Measurements from ENCODE around the gene RNF223. TPM values are rescaled to one million over a fixed set of nuclear protein-coding genes. Genes with fewer than 3 reads are reported as not detected.
A peak's percentile ranks its signal among the peaks of the same experiment; 100 is the strongest.

RNF223 gene
- total RNA-seq, 1 experiment from 2014 or later, result 5.0 TPM

GRCh38 chr1:1039145-1039910 lies 34.8 kb downstream of the RNF223 start:
- BruUV-seq (replicated peaks), result no TSS peak
- DNase-seq, result no peak
- H3K4me3 Mint-ChIP-seq (ENCODE audit: low read depth, unreplicated experiment), result no peak overlapping the region
- no peaks in the 10 kb centered on the region for H3K4me1 Mint-ChIP-seq (ENCODE audit: low read depth, unreplicated experiment)
- intact Hi-C loops (cut with micrococcal nuclease; ENCODE audit: unreplicated experiment), result no loop called here
- no peaks in the 10 kb centered on the region for H3K9me3 Mint-ChIP-seq (ENCODE audit: low read depth, unreplicated experiment)
- CTCF ChIA-PET, result no interaction called here
- H3K27me3 Mint-ChIP-seq (ENCODE audit: unreplicated experiment), result no peaks in the 10 kb centered on the region
- H3K36me3 Mint-ChIP-seq (ENCODE audit: insufficient read depth, unreplicated experiment), result peaks cover 59% of the 10 kb centered on the region
- peak overlapping the region; percentile 74 for H3K27ac Mint-ChIP-seq (ENCODE audit: unreplicated experiment)
- TF ChIP-seq CTCF (IDR thresholded peaks at IDR 0.05; ENCODE audit: unreplicated experiment), result no peak

- CTCF ChIA-PET, result no interaction called here
- Mint-ChIP-seq H3K27ac (ENCODE audit: unreplicated experiment) (no peak overlapping the region), H3K27me3 (ENCODE audit: unreplicated experiment) (no peaks in the 10 kb centered on the region), H3K9me3 (ENCODE audit: low read depth, unreplicated experiment) (no peaks in the 10 kb centered on the region), H3K4me3 (ENCODE audit: low read depth, unreplicated experiment) (no peak overlapping the region), H3K36me3 (ENCODE audit: insufficient read depth, unreplicated experiment) (peaks cover 54% of the 10 kb centered on the region), H3K4me1 (ENCODE audit: low read depth, unreplicated experiment) (no peaks in the 10 kb centered on the region)
- BruUV-seq (replicated peaks), result no TSS peak
- intact Hi-C loops (cut with micrococcal nuclease; ENCODE audit: unreplicated experiment), result no loop called here
- TF ChIP-seq CTCF (IDR thresholded peaks at IDR 0.05; ENCODE audit: unreplicated experiment), result no peak
- no peak for DNase-seq
Measured at GRCh38 chr1:1038694-1039093, 35.4 kb downstream of the RNF223 start.

GRCh38 chr1:1037366-1038327 lies 36.5 kb downstream of the RNF223 start:
- BruUV-seq (replicated peaks), result no TSS peak
- CTCF ChIA-PET, result no interaction called here
- Mint-ChIP-seq H3K27ac (ENCODE audit: unreplicated experiment) (no peak overlapping the region), H3K9me3 (ENCODE audit: low read depth, unreplicated experiment) (no peaks in the 10 kb centered on the region), H3K4me3 (ENCODE audit: low read depth, unreplicated experiment) (no peak overlapping the region), H3K36me3 (ENCODE audit: insufficient read depth, unreplicated experiment) (peaks cover 45% of the 10 kb centered on the region), H3K4me1 (ENCODE audit: low read depth, unreplicated experiment) (no peaks in the 10 kb centered on the region), H3K27me3 (ENCODE audit: unreplicated experiment) (no peaks in the 10 kb centered on the region)
- intact Hi-C loops (cut with micrococcal nuclease; ENCODE audit: unreplicated experiment), result no loop called here
- no peak for TF ChIP-seq CTCF (IDR thresholded peaks at IDR 0.05; ENCODE audit: unreplicated experiment)
- no peak for DNase-seq

DNA sequence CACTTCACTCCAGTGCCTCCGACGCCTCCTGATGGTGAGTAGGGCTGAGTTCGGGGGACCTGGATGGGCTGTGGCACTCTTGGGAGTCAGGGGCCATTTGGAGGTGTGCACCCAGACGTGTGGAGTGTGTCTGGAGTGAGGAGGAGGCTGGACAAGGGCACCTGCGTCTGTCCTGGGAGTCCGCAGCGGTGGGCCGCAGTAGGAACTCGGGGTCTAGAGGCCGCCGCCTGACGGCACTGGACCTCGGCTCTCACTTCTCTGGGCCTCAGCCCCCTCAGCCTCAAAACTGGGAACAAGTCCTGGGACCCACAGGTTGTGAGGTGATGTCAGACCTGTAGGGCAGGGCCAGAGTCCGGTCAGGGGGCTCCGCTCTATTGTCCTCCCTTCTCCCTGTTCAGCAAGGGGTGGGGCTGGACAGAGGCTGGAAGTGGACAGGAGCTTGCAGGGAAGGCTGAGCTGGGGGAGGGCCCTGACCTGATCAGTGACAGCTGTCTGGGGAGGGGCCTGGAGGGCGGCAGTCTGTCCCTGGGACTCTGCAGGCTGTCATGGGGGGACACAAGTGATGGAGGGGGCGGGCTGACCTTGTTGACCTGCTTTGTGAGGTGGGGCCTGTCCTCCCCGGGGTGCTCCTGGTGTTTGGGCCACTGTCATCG lies 38.7 kb downstream of the RNF223 start:
- no peak overlapping the region for H3K27ac Mint-ChIP-seq (ENCODE audit: unreplicated experiment)
- no peak for DNase-seq
- intact Hi-C loops (cut with micrococcal nuclease; ENCODE audit: unreplicated experiment), result no loop called here
- H3K9me3 Mint-ChIP-seq (ENCODE audit: low read depth, unreplicated experiment), result no peaks in the 10 kb centered on the region
- CTCF ChIA-PET, result no interaction called here
- H3K4me1 Mint-ChIP-seq (ENCODE audit: low read depth, unreplicated experiment), result no peaks in the 10 kb centered on the region
- BruUV-seq (replicated peaks), result no TSS peak
- H3K4me3 Mint-ChIP-seq (ENCODE audit: low read depth, unreplicated experiment), result no peak overlapping the region
- no peaks in the 10 kb centered on the region for H3K27me3 Mint-ChIP-seq (ENCODE audit: unreplicated experiment)
- TF ChIP-seq CTCF (IDR thresholded peaks at IDR 0.05; ENCODE audit: unreplicated experiment), result no peak
- peaks cover 49% of the 10 kb centered on the region for H3K36me3 Mint-ChIP-seq (ENCODE audit: insufficient read depth, unreplicated experiment)

Data from Calu3 (cell line).